HepG2 (cell line): ENCODE measurements around the gene DDAH1. TPM values are rescaled to one million over a fixed set of nuclear protein-coding genes. Genes with fewer than 3 reads are reported as not detected.

Source experiments
- ATAC-seq: fragments of 200-7000 bp; cut with Tn5 transposase; 3 replicates; pipeline ENCODE4 v1.9.1; 2020; ENCODE audit warnings: mild to moderate bottlenecking, moderate library complexity
- BruUV-seq: library from RNA; stranded (reverse); fragments of 400-500 nt; replicated peaks from 2 replicates; lab custom pipeline; 2021; lab: Mats Ljungman, UMichigan
- CTCF ChIA-PET: fragments of 300-600 bp; formaldehyde crosslinking; extraction: SDS; loops from one replicate; lab custom pipeline; 2021; ENCODE audit warnings: low total read pairs, inconsistent platforms, low intra/inter-chr PET ratio; lab: Yijun Ruan, JAX
- POLR2A ChIA-PET: fragments of 350-600 bp; sonication (Branson Sonifier 250); formaldehyde crosslinking; loops from one replicate; lab custom pipeline; 2020; ENCODE audit warnings: antibody characterized with exemption, inconsistent platforms; lab: Yijun Ruan, JAX
- DNase-seq: peaks from one replicate; pipeline ENCODE4 v3.0.0-alpha.2; 2015; ENCODE audit warnings: low spot score
- FAIRE-seq: peaks from 3 replicates; lab custom pipeline; 2011; peaks lifted over from hg19 to GRCh38; lab: Jason Lieb, UNC
- H2AFZ ChIP-seq: one replicate; pipeline ENCODE4 v1.6.1; 2011; ENCODE audit warnings: low read length, inconsistent platforms
- H3K27ac ChIP-seq: fragments of 300-600 bp; 3 replicates; pipeline ENCODE4 v1.8.0; 2011; ENCODE audit warnings: mixed run types, mild to moderate bottlenecking, mixed read lengths, low read length, inconsistent platforms; ENCODE audit not compliant: insufficient read depth; ENCODE audit errors: extremely low read length
- H3K27me3 ChIP-seq, 2 experiments: fragments of 200-600 bp in 1 of 2; 2 replicates in 1 of 2; 3 replicates in 1 of 2; pipeline versions ENCODE4 v1.6.0 to v1.8.0; 2011; ENCODE audit warnings: low read length in 2 of 2, mild to moderate bottlenecking in 2 of 2, moderate library complexity in 2 of 2, inconsistent platforms in 1 of 2; ENCODE audit not compliant: insufficient read depth in 2 of 2, control insufficient read depth in 1 of 2
- H3K36me3 ChIP-seq, 2 experiments: fragments of 200-600 bp in 1 of 2; replicated peaks in 1 of 2; 2 replicates in 1 of 2; 3 replicates in 1 of 2; pipeline versions ENCODE4 v1.5.1 to v1.8.0; 2011; ENCODE audit warnings: low read length in 2 of 2, inconsistent platforms in 1 of 2; ENCODE audit not compliant: insufficient read depth in 2 of 2, control insufficient read depth in 1 of 2
- H3K4me1 ChIP-seq: 2 replicates; pipeline ENCODE4 v1.5.1; 2012; ENCODE audit warnings: low read length, inconsistent platforms; ENCODE audit not compliant: insufficient read depth
- H3K4me2 ChIP-seq: 2 replicates; pipeline ENCODE4 v1.6.0; 2011; ENCODE audit warnings: low read depth, low read length, inconsistent platforms
- H3K4me3 ChIP-seq, 3 experiments: fragments of 200-600 bp in 1 of 3; sonication (generic), shearing (Covaris generic) in 1 of 3; replicated peaks in 1 of 3; 2 replicates each; pipeline ENCODE4 v1.5.1; 2011 to 2016; ENCODE audit warnings: low read length in 3 of 3, inconsistent platforms in 2 of 3, low read depth in 2 of 3, mild to moderate bottlenecking in 2 of 3, control low read depth in 1 of 3, mixed read lengths in 1 of 3; ENCODE audit not compliant: insufficient read depth in 1 of 3
- H3K79me2 ChIP-seq: one replicate; pipeline ENCODE4 v1.6.1; 2011; ENCODE audit warnings: low read length, inconsistent platforms; ENCODE audit not compliant: insufficient read depth
- H3K9ac ChIP-seq: 2 replicates; pipeline ENCODE4 v1.6.0; 2011; ENCODE audit warnings: mild to moderate bottlenecking, low read depth, low read length, inconsistent platforms; ENCODE audit not compliant: insufficient read depth
- H3K9me3 ChIP-seq: 2 replicates; pipeline ENCODE4 v1.5.1; 2012; ENCODE audit warnings: mild to moderate bottlenecking, low read length
- H4K20me1 ChIP-seq: 2 replicates; pipeline ENCODE4 v1.6.0; 2011; ENCODE audit warnings: inconsistent platforms, mild to moderate bottlenecking, low read length, moderate library complexity; ENCODE audit not compliant: insufficient read depth
- UBTF ChIP-seq: sonication (generic); formaldehyde crosslinking; IDR thresholded peaks from 2 replicates; pipeline ENCODE4 v1.4.0; 2020; ENCODE audit warnings: mild to moderate bottlenecking, missing genetic modification reagents
- ZNF331 ChIP-seq: sonication (generic); formaldehyde crosslinking; IDR thresholded peaks from 2 replicates; pipeline ENCODE4 v1.4.0; 2020; ENCODE audit warnings: missing genetic modification reagents
- ZNF562 ChIP-seq: sonication (generic); formaldehyde crosslinking; IDR thresholded peaks from 2 replicates; pipeline ENCODE4 v1.8.0; 2022; ENCODE audit warnings: missing genetic modification reagents, borderline replicate concordance
- WGBS: methylation state at CpG from one replicate; pipeline ENCODE4 v1.1.6; 2017; ENCODE audit warnings: low lambda C conversion rate; 5-methylcytosine and 5-hydroxymethylcytosine counted together
- in situ Hi-C: cut with HindIII; loops from 2 replicates; pipeline ENCODE4 v1.10.0; 2017; ENCODE audit warnings: low pct_unique_long_range_greater_than_20kb; ENCODE audit not compliant: extremely low pct_ligation_motif_present
- intact Hi-C: fragments of 100-400 bp; cut with micrococcal nuclease; formaldehyde crosslinking; loops from one replicate; pipeline ENCODE4 v1.10.0; 2022; ENCODE audit not compliant: unreplicated experiment
- polyA plus RNA-seq, 8 experiments: library from polyadenylated mRNA; depleted of rRNA in 3 of 8; stranded (reverse) in 7 of 8; unstranded in 1 of 8; fragments of >200 nt; fragmentation: Illumina TruSeq in 4 of 8; extraction: Trizol in 4 of 8; gene quantifications; 2 replicates each; pipeline versions ENCODE4 v1.2.1 to v1.2.3, GENCODE V29; 2011 to 2016; ENCODE audit warnings: low read depth in 4 of 8, missing spikeins in 1 of 8, mixed read lengths in 1 of 8; ENCODE audit not compliant: insufficient read depth in 1 of 8
- total RNA-seq, 5 experiments: library from RNA; depleted of rRNA; stranded (reverse); fragments of >200 nt; fragmentation: Illumina TruSeq; extraction: Trizol; gene quantifications; 2 replicates each; pipeline ENCODE4 v1.2.3, GENCODE V29; 2016; ENCODE audit warnings: low read depth in 1 of 5

The DDAH1 gene
- total and polyA plus RNA-seq, 2 of the 13 experiments (the other 11 are each of a cell fraction or from before 2014, with no cell fraction given), result 39.7 to 64.4 TPM

GRCh38 chr1:85311818-85312217, 153.1 kb downstream of the DDAH1 start (continued):
- TF ChIP-seq UBTF (no peak), ZNF562 (CRISPR knock-in tag) (no peak)

DNA sequence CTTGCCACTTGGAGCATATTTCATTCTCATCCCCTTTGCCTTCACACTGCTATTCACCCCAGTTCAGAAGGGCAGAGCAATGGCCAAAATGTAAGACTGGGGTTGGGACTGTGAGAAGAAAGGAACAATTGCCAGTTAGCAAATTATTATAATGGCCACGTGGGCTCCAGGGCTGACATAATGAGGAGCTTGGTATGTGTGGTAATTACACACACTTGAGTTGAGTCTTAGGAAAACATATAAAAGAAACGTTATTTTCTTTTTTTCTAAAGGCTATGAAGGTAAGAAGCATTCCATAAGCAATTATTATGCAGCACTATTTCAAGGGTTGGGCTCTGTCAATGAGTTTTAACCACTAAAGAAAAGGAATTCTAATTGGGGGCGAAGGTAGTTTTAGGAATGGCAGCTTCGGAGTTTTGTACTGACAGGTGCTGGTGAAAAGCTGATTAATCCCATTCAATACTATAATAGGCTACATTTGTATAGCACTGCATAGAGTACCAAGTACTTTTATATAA, 156.1 kb downstream of the DDAH1 start:
- Histone ChIP-seq H3K4me2 (peak overlapping the region; percentile 78), H3K9me3 (no peaks in the 10 kb centered on the region), H3K27ac (no peak overlapping the region), H3K4me1 (peaks cover 15% of the 10 kb centered on the region), H4K20me1 (no peaks in the 10 kb centered on the region), H2AFZ (no peak overlapping the region), H3K9ac (no peak overlapping the region), H3K4me3 (peak overlapping the region in 1 of 3 experiments; percentile 29; a peak in 1 of 6 replicates), H3K79me2 (no peaks in the 10 kb centered on the region), H3K36me3 (no peaks in the 10 kb centered on the region), H3K27me3 (0 out of 5 replicates have a peak, but pooled peaks cover 0 to 4% of the 10 kb centered on the region in 2 experiments)
- CTCF ChIA-PET, result interaction anchor here (0.8 to 3.2 kb wide), 6 partner anchors 35 to 709 kb away, joined by 3 to 64 read pairs (median 10); partner anchors contain the start of gene CCN1
- intact Hi-C loops, result loop anchor here (1.0 to 10.0 kb wide), 8 partner anchors 35 to 708 kb away; no protein-coding TSS in a partner anchor
- TF ChIP-seq ZNF331 (CRISPR knock-in tag), result no peak
- no TSS peak for BruUV-seq
- in situ Hi-C loops, result loop anchor here (5.0 to 10.0 kb wide), 3 partner anchors 88 to 576 kb away; no protein-coding TSS in a partner anchor
- DNase-seq (no peak), ATAC-seq (no peak), FAIRE-seq (no peak)
- POLR2A ChIA-PET, result interaction anchor here (0.8 to 1.0 kb wide), 2 partner anchors 194 to 400 kb away, joined by 3 to 6 read pairs; partner anchors contain the start of gene ZNHIT6
- WGBS, result 67% methylated on average over 4 of the region's 4 CpGs
